HepG2 (cell line): ENCODE results near the gene UBAP1L. TPM values are rescaled to one million over a fixed set of nuclear protein-coding genes. Genes with fewer than 3 reads are reported as not detected.

Experiments used
- ATAC-seq: fragments of 200-7000 bp; cut with Tn5 transposase; 3 replicates; pipeline ENCODE4 v1.9.1; 2020; ENCODE audit warnings: mild to moderate bottlenecking, moderate library complexity
- BruUV-seq: library from RNA; stranded (reverse); fragments of 400-500 nt; replicated peaks from 2 replicates; lab custom pipeline; 2021; lab: Mats Ljungman, UMichigan
- CTCF ChIA-PET: fragments of 300-600 bp; formaldehyde crosslinking; extraction: SDS; loops from one replicate; lab custom pipeline; 2021; ENCODE audit warnings: low total read pairs, inconsistent platforms, low intra/inter-chr PET ratio; lab: Yijun Ruan, JAX
- POLR2A ChIA-PET: fragments of 350-600 bp; sonication (Branson Sonifier 250); formaldehyde crosslinking; loops from one replicate; lab custom pipeline; 2020; ENCODE audit warnings: antibody characterized with exemption, inconsistent platforms; lab: Yijun Ruan, JAX
- DNase-seq: peaks from one replicate; pipeline ENCODE4 v3.0.0-alpha.2; 2015; ENCODE audit warnings: low spot score
- FAIRE-seq: peaks from 3 replicates; lab custom pipeline; 2011; peaks lifted over from hg19 to GRCh38; lab: Jason Lieb, UNC
- H2AFZ ChIP-seq: one replicate; pipeline ENCODE4 v1.6.1; 2011; ENCODE audit warnings: low read length, inconsistent platforms
- H3K27ac ChIP-seq: fragments of 300-600 bp; 3 replicates; pipeline ENCODE4 v1.8.0; 2011; ENCODE audit warnings: mixed run types, mild to moderate bottlenecking, mixed read lengths, low read length, inconsistent platforms; ENCODE audit not compliant: insufficient read depth; ENCODE audit errors: extremely low read length
- H3K27me3 ChIP-seq, 2 experiments: fragments of 200-600 bp in 1 of 2; 2 replicates in 1 of 2; 3 replicates in 1 of 2; pipeline versions ENCODE4 v1.6.0 to v1.8.0; 2011; ENCODE audit warnings: low read length in 2 of 2, mild to moderate bottlenecking in 2 of 2, moderate library complexity in 2 of 2, inconsistent platforms in 1 of 2; ENCODE audit not compliant: insufficient read depth in 2 of 2, control insufficient read depth in 1 of 2
- H3K36me3 ChIP-seq, 2 experiments: fragments of 200-600 bp in 1 of 2; replicated peaks in 1 of 2; 2 replicates in 1 of 2; 3 replicates in 1 of 2; pipeline versions ENCODE4 v1.5.1 to v1.8.0; 2011; ENCODE audit warnings: low read length in 2 of 2, inconsistent platforms in 1 of 2; ENCODE audit not compliant: insufficient read depth in 2 of 2, control insufficient read depth in 1 of 2
- H3K4me1 ChIP-seq: 2 replicates; pipeline ENCODE4 v1.5.1; 2012; ENCODE audit warnings: low read length, inconsistent platforms; ENCODE audit not compliant: insufficient read depth
- H3K4me2 ChIP-seq: 2 replicates; pipeline ENCODE4 v1.6.0; 2011; ENCODE audit warnings: low read depth, low read length, inconsistent platforms
- H3K4me3 ChIP-seq, 3 experiments: fragments of 200-600 bp in 1 of 3; sonication (generic), shearing (Covaris generic) in 1 of 3; replicated peaks in 1 of 3; 2 replicates each; pipeline ENCODE4 v1.5.1; 2011 to 2016; ENCODE audit warnings: low read length in 3 of 3, inconsistent platforms in 2 of 3, low read depth in 2 of 3, mild to moderate bottlenecking in 2 of 3, control low read depth in 1 of 3, mixed read lengths in 1 of 3; ENCODE audit not compliant: insufficient read depth in 1 of 3
- H3K79me2 ChIP-seq: one replicate; pipeline ENCODE4 v1.6.1; 2011; ENCODE audit warnings: low read length, inconsistent platforms; ENCODE audit not compliant: insufficient read depth
- H3K9ac ChIP-seq: 2 replicates; pipeline ENCODE4 v1.6.0; 2011; ENCODE audit warnings: mild to moderate bottlenecking, low read depth, low read length, inconsistent platforms; ENCODE audit not compliant: insufficient read depth
- H3K9me3 ChIP-seq: 2 replicates; pipeline ENCODE4 v1.5.1; 2012; ENCODE audit warnings: mild to moderate bottlenecking, low read length
- H4K20me1 ChIP-seq: 2 replicates; pipeline ENCODE4 v1.6.0; 2011; ENCODE audit warnings: inconsistent platforms, mild to moderate bottlenecking, low read length, moderate library complexity; ENCODE audit not compliant: insufficient read depth
- AKAP8 ChIP-seq: sonication (generic); formaldehyde crosslinking; IDR thresholded peaks from 2 replicates; pipeline ENCODE4 v1.5.1; 2020; ENCODE audit warnings: mild to moderate bottlenecking, missing genetic modification reagents
- CHD4 ChIP-seq: fragments of 200-600 bp; sonication (generic); IDR thresholded peaks from 2 replicates; pipeline ENCODE4 v1.7.0; 2017; ENCODE audit warnings: mild to moderate bottlenecking, low read length, borderline replicate concordance
- DPF2 ChIP-seq: sonication (generic); formaldehyde crosslinking; IDR thresholded peaks from 2 replicates; pipeline ENCODE4 v1.4.0; 2020; ENCODE audit warnings: mild to moderate bottlenecking, low read depth, missing genetic modification reagents, borderline replicate concordance
- EEA1 ChIP-seq: sonication (generic); formaldehyde crosslinking; IDR thresholded peaks from 2 replicates; pipeline ENCODE4 v1.5.1; 2020; ENCODE audit warnings: mild to moderate bottlenecking, missing genetic modification reagents, borderline replicate concordance
- MEIS1 ChIP-seq: sonication (generic); formaldehyde crosslinking; IDR thresholded peaks from 2 replicates; pipeline ENCODE4 v1.9.0; 2021; ENCODE audit warnings: mild to moderate bottlenecking, missing genetic modification reagents, moderate library complexity, borderline replicate concordance
- NR2F1 ChIP-seq, 2 experiments: fragments of 450-650 bp in 1 of 2; formaldehyde crosslinking in 1 of 2; IDR thresholded peaks; 2 replicates each; pipeline versions ENCODE4 v1.5.0 to v1.6.1; 2016 to 2020; ENCODE audit warnings: mild to moderate bottlenecking in 1 of 2, missing compliant biosample characterization in 1 of 2, missing genetic modification reagents in 1 of 2, moderate library complexity in 1 of 2
- NR2F2 ChIP-seq: IDR thresholded peaks from 2 replicates; pipeline ENCODE4 v1.6.1; 2012; ENCODE audit warnings: low read depth, inconsistent platforms, borderline replicate concordance
- RELA ChIP-seq: sonication (generic); formaldehyde crosslinking; IDR thresholded peaks from 2 replicates; pipeline ENCODE4 v1.4.0; 2020; ENCODE audit warnings: missing genetic modification reagents
- REPIN1 ChIP-seq: sonication (generic); formaldehyde crosslinking; IDR thresholded peaks from 2 replicates; pipeline ENCODE4 v1.8.0; 2022; ENCODE audit warnings: missing genetic modification reagents, low read depth, mild to moderate bottlenecking, borderline replicate concordance
- SALL2 ChIP-seq: sonication (generic); formaldehyde crosslinking; IDR thresholded peaks from 2 replicates; pipeline ENCODE4 v1.8.1; 2023; ENCODE audit warnings: mild to moderate bottlenecking, missing genetic modification reagents, inconsistent platforms
- TAF15 ChIP-seq: fragments of 200-400 bp; formaldehyde crosslinking; IDR thresholded peaks from one replicate; pipeline ENCODE4 v1.6.1; 2018; ENCODE audit warnings: mild to moderate bottlenecking, low read depth, low read length; ENCODE audit not compliant: poor library complexity, severe bottlenecking
- ZEB1 ChIP-seq: IDR thresholded peaks from 2 replicates; pipeline ENCODE4 v1.6.1; 2012; ENCODE audit warnings: mild to moderate bottlenecking, low read depth, inconsistent platforms; ENCODE audit not compliant: insufficient replicate concordance
- ZNF10 ChIP-seq: sonication (generic); formaldehyde crosslinking; IDR thresholded peaks from 2 replicates; pipeline ENCODE4 v1.4.0; 2020; ENCODE audit warnings: mild to moderate bottlenecking, low read depth, missing genetic modification reagents, borderline replicate concordance
- ZNF589 ChIP-seq: sonication (generic); formaldehyde crosslinking; conservative IDR thresholded peaks from 2 replicates; pipeline ENCODE4 v1.8.0; 2022; ENCODE audit warnings: mild to moderate bottlenecking, moderate library complexity, missing genetic modification reagents
- ZNF782 ChIP-seq: sonication (generic); formaldehyde crosslinking; IDR thresholded peaks from 2 replicates; pipeline ENCODE4 v1.4.0; 2020; ENCODE audit warnings: missing genetic modification reagents, mild to moderate bottlenecking, borderline replicate concordance
- ZNF883 ChIP-seq: sonication (generic); formaldehyde crosslinking; IDR thresholded peaks from 2 replicates; pipeline ENCODE4 v1.5.1; 2020; ENCODE audit warnings: mild to moderate bottlenecking, missing genetic modification reagents; ENCODE audit errors: not compliant biosample characterization
- WGBS: methylation state at CpG from one replicate; pipeline ENCODE4 v1.1.6; 2017; ENCODE audit warnings: low lambda C conversion rate; 5-methylcytosine and 5-hydroxymethylcytosine counted together
- in situ Hi-C: cut with HindIII; loops from 2 replicates; pipeline ENCODE4 v1.10.0; 2017; ENCODE audit warnings: low pct_unique_long_range_greater_than_20kb; ENCODE audit not compliant: extremely low pct_ligation_motif_present
- intact Hi-C: fragments of 100-400 bp; cut with micrococcal nuclease; formaldehyde crosslinking; loops from one replicate; pipeline ENCODE4 v1.10.0; 2022; ENCODE audit not compliant: unreplicated experiment
- polyA plus RNA-seq, 8 experiments: library from polyadenylated mRNA; depleted of rRNA in 3 of 8; stranded (reverse) in 7 of 8; unstranded in 1 of 8; fragments of >200 nt; fragmentation: Illumina TruSeq in 4 of 8; extraction: Trizol in 4 of 8; gene quantifications; 2 replicates each; pipeline versions ENCODE4 v1.2.1 to v1.2.3, GENCODE V29; 2011 to 2016; ENCODE audit warnings: low read depth in 4 of 8, missing spikeins in 1 of 8, mixed read lengths in 1 of 8; ENCODE audit not compliant: insufficient read depth in 1 of 8
- total RNA-seq, 5 experiments: library from RNA; depleted of rRNA; stranded (reverse); fragments of >200 nt; fragmentation: Illumina TruSeq; extraction: Trizol; gene quantifications; 2 replicates each; pipeline ENCODE4 v1.2.3, GENCODE V29; 2016; ENCODE audit warnings: low read depth in 1 of 5
- TF ChIP-seq, protein P1 (sequence below): sonication (generic); formaldehyde crosslinking; IDR thresholded peaks from 2 replicates; pipeline ENCODE4 v1.4.0; 2020; ENCODE audit warnings: missing genetic modification reagents; ENCODE audit errors: not compliant biosample characterization
- TF ChIP-seq, protein P2 (sequence below): sonication (generic); formaldehyde crosslinking; IDR thresholded peaks from 2 replicates; pipeline ENCODE4 v1.4.0; 2020; ENCODE audit warnings: mild to moderate bottlenecking, missing genetic modification reagents, borderline replicate concordance
- TF ChIP-seq, protein P3 (sequence below): sonication (generic); formaldehyde crosslinking; IDR thresholded peaks from 2 replicates; pipeline ENCODE4 v1.4.0; 2020; ENCODE audit warnings: missing genetic modification reagents

UBAP1L gene
- total and polyA plus RNA-seq, 2 of the 13 experiments (the other 11 are each of a cell fraction or from before 2014, with no cell fraction given) = 0.86 to 1.4 TPM

DNA sequence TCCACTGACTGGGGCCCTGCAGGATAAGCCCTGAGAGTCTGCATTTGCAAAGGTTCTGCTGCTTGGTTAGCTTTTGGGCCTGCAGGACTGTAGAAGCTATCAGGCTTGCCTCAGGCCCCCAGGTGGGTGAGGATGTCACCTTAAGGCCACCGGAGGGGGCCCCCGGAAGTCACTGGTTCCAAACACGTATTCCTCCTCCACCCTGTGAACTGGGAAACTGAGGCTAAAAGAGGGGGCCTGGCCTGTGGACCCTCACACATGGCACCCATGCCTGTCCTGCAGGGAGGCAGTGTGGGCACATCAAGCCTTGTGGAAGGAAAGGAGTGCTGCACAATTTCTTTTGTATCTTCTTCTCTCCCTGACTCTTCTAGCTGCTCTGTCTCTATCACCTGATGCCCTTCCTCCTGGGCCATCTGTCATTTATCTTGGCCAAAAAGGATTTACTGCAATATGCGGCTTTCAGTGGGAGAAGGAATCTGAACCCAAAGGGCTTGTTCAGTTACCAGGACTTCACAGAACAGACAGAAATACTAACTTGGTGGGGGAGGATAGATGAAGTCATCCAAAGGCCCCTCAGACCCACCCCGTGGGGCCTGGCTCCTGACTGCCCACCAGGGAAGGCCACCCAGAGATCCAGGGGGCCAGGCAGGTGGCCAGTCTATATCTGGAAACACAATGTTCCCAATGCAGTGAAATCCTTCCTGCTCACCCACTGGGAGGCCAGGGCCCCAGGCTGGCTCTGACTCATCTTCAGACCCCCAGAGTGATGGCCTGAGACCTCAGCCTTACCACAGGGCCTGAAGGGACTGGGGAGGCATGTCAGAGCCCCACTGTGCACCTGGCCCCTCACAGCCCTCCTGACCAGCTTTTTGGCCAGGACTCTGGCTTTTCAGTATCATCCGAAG, 18.3 kb downstream of the UBAP1L start:
- Histone ChIP-seq H3K9ac (no peak overlapping the region), H3K4me3 (no peak overlapping the region), H4K20me1 (no peaks in the 10 kb centered on the region), H3K9me3 (no peaks in the 10 kb centered on the region), H3K27ac (no peak overlapping the region), H3K4me2 (no peak overlapping the region), H3K79me2 (no peaks in the 10 kb centered on the region), H2AFZ (no peak overlapping the region), H3K4me1 (peaks cover 26% of the 10 kb centered on the region), H3K27me3 (no peaks in the 10 kb centered on the region), H3K36me3 (peaks cover 6 to 13% of the 10 kb centered on the region in 2 experiments; a peak in 4 of 5 replicates)
- CTCF ChIA-PET = interaction anchor here (0.7 kb wide), 1 partner anchor 64 kb away, joined by 3 read pairs; no protein-coding TSS in a partner anchor
- FAIRE-seq (no peak), DNase-seq (no peak), ATAC-seq (no peak)
- WGBS = 85% methylated on average over 4 of the region's 6 CpGs
- no TSS peak for BruUV-seq
- POLR2A ChIA-PET = interaction anchor here (0.6 kb wide), 1 partner anchor 1864 kb away, joined by 4 read pairs; no protein-coding TSS in a partner anchor
- in situ Hi-C loops (no loop called here), intact Hi-C loops (no loop called here)
- TF ChIP-seq ZNF589 (CRISPR knock-in tag) (no peak), ZNF10 (CRISPR knock-in tag) (no peak), RELA (CRISPR knock-in tag) (no peak), DPF2 (CRISPR knock-in tag) (no peak), EEA1 (CRISPR knock-in tag) (no peak), NR2F1 (CRISPR knock-in tag; IDR thresholded peaks at IDR 0.05) (no peak), MEIS1 (CRISPR knock-in tag) (no peak), CHD4 (no peak), TAF15 (no peak), REPIN1 (CRISPR knock-in tag) (no peak), ZNF782 (CRISPR knock-in tag) (no peak), ZEB1 (no peak), AKAP8 (CRISPR knock-in tag) (no peak), NR2F2 (no peak), SALL2 (CRISPR knock-in tag) (no peak), ZNF883 (CRISPR knock-in tag) (no peak)
- TF ChIP-seq, protein P1, sequence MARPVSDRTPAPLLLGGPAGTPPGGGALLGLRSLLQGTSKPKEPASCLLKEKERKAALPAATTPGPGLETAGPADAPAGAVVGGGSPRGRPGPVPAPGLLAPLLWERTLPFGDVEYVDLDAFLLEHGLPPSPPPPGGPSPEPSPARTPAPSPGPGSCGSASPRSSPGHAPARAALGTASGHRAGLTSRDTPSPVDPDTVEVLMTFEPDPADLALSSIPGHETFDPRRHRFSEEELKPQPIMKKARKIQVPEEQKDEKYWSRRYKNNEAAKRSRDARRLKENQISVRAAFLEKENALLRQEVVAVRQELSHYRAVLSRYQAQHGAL (CRISPR knock-in tag) = no peak
- TF ChIP-seq, protein P2, sequence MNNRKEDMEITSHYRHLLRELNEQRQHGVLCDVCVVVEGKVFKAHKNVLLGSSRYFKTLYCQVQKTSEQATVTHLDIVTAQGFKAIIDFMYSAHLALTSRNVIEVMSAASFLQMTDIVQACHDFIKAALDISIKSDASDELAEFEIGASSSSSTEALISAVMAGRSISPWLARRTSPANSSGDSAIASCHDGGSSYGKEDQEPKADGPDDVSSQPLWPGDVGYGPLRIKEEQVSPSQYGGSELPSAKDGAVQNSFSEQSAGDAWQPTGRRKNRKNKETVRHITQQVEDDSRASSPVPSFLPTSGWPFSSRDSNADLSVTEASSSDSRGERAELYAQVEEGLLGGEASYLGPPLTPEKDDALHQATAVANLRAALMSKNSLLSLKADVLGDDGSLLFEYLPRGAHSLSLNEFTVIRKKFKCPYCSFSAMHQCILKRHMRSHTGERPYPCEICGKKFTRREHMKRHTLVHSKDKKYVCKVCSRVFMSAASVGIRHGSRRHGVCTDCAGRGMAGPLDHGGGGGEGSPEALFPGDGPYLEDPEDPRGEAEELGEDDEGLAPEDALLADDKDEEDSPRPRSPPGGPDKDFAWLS (CRISPR knock-in tag) = no peak
- TF ChIP-seq, protein P3, sequence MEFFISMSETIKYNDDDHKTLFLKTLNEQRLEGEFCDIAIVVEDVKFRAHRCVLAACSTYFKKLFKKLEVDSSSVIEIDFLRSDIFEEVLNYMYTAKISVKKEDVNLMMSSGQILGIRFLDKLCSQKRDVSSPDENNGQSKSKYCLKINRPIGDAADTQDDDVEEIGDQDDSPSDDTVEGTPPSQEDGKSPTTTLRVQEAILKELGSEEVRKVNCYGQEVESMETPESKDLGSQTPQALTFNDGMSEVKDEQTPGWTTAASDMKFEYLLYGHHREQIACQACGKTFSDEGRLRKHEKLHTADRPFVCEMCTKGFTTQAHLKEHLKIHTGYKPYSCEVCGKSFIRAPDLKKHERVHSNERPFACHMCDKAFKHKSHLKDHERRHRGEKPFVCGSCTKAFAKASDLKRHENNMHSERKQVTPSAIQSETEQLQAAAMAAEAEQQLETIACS (CRISPR knock-in tag) = no peak
